IMR-90 (cell line): ENCODE data around the gene FNTB. TPM values are rescaled to one million over a fixed set of nuclear protein-coding genes. Genes with fewer than 3 reads are reported as not detected.

Source experiments
- ATAC-seq: fragments of 200-7000 bp; cut with Tn5 transposase; 2 replicates; pipeline ENCODE4 v1.9.1; 2020; ENCODE audit warnings: low read depth, mild to moderate bottlenecking, moderate library complexity
- BruUV-seq: library from RNA; stranded (reverse); fragments of 400-500 nt; replicated peaks from 2 replicates; lab custom pipeline; 2021; lab: Mats Ljungman, UMichigan
- CTCF ChIA-PET: fragments of 300-600 bp; formaldehyde crosslinking; extraction: SDS; loops from one replicate; lab custom pipeline; 2021; ENCODE audit warnings: antibody characterized with exemption; lab: Yijun Ruan, JAX
- POLR2A ChIA-PET: fragments of 300-600 bp; sonication (Branson Sonifier 250); formaldehyde crosslinking; loops from one replicate; lab custom pipeline; 2022; ENCODE audit warnings: antibody characterized with exemption; ENCODE audit not compliant: unreplicated experiment; lab: Charles Lee
- DNase-seq: peaks from one replicate; pipeline ENCODE4 v3.0.0; 2013
- H2AFZ ChIP-seq: replicated peaks from 2 replicates; pipeline ENCODE3; 2013; ENCODE audit warnings: low read length, mild to moderate bottlenecking; ENCODE audit not compliant: poor library complexity
- H2AK5ac ChIP-seq: 2 replicates; pipeline ENCODE4 v1.6.1; 2013; ENCODE audit warnings: low read depth, low read length, inconsistent platforms
- H2AK9ac ChIP-seq: replicated peaks from 2 replicates; pipeline ENCODE3; 2013; ENCODE audit warnings: mild to moderate bottlenecking, low read depth, low read length, moderate library complexity; ENCODE audit not compliant: poor library complexity
- H2BK120ac ChIP-seq: 2 replicates; pipeline ENCODE4 v1.6.1; 2013; ENCODE audit warnings: low read depth, low read length, inconsistent platforms
- H2BK15ac ChIP-seq: 3 replicates; pipeline ENCODE4 v1.6.1; 2013; ENCODE audit warnings: low read depth, low read length, inconsistent platforms
- H2BK20ac ChIP-seq: 2 replicates; pipeline ENCODE4 v1.6.1; 2013; ENCODE audit warnings: low read depth, mild to moderate bottlenecking, inconsistent platforms, low read length, moderate library complexity
- H2BK5ac ChIP-seq: 2 replicates; pipeline ENCODE4 v1.6.1; 2013; ENCODE audit warnings: mild to moderate bottlenecking, low read depth, low read length, inconsistent platforms; ENCODE audit not compliant: poor library complexity, severe bottlenecking
- H3K14ac ChIP-seq: replicated peaks from 2 replicates; pipeline ENCODE4 v1.6.1; 2013; ENCODE audit warnings: low read depth, low read length, inconsistent platforms
- H3K18ac ChIP-seq: 2 replicates; pipeline ENCODE4 v1.6.1; 2013; ENCODE audit warnings: low read depth, low read length, control low read depth
- H3K23ac ChIP-seq: 2 replicates; pipeline ENCODE4 v1.6.1; 2013; ENCODE audit warnings: low read depth, low read length, inconsistent platforms
- H3K27ac ChIP-seq: 2 replicates; pipeline ENCODE4 v1.5.1; 2013; ENCODE audit warnings: mild to moderate bottlenecking, control low read depth, low read length; ENCODE audit not compliant: insufficient read depth
- H3K27me3 ChIP-seq: 2 replicates; pipeline ENCODE4 v1.6.1; 2013; ENCODE audit warnings: low read length; ENCODE audit not compliant: control insufficient read depth, insufficient read depth
- H3K36me3 ChIP-seq: 2 replicates; pipeline ENCODE4 v1.6.1; 2013; ENCODE audit warnings: low read length, mixed read lengths; ENCODE audit not compliant: control insufficient read depth, insufficient read depth
- H3K4ac ChIP-seq: 2 replicates; pipeline ENCODE4 v1.6.1; 2013; ENCODE audit warnings: low read depth, low read length, inconsistent platforms
- H3K4me1 ChIP-seq: 2 replicates; pipeline ENCODE4 v1.6.1; 2013; ENCODE audit warnings: low read length, mixed read lengths; ENCODE audit not compliant: control insufficient read depth, insufficient read depth
- H3K4me2 ChIP-seq: 2 replicates; pipeline ENCODE4 v1.6.1; 2013; ENCODE audit warnings: low read depth, mild to moderate bottlenecking, control low read depth, low read length, moderate library complexity
- H3K4me3 ChIP-seq: 2 replicates; pipeline ENCODE4 v1.5.1; 2013; ENCODE audit warnings: low read depth, mild to moderate bottlenecking, control low read depth, low read length, moderate library complexity; ENCODE audit not compliant: insufficient read depth
- H3K56ac ChIP-seq: 2 replicates; pipeline ENCODE4 v1.6.1; 2013; ENCODE audit warnings: low read length, inconsistent platforms; ENCODE audit not compliant: insufficient read depth; ENCODE audit errors: extremely low read depth
- H3K79me1 ChIP-seq, 2 experiments: 2 replicates each; pipeline ENCODE4 v1.6.1; 2013; ENCODE audit warnings: low read length in 2 of 2, inconsistent platforms in 1 of 2, low read depth in 1 of 2
- H3K9ac ChIP-seq: 2 replicates; pipeline ENCODE4 v1.6.1; 2013; ENCODE audit warnings: low read depth, low read length, control low read depth
- H3K9me1 ChIP-seq: 2 replicates; pipeline ENCODE4 v1.6.1; 2013; ENCODE audit warnings: low read length, inconsistent platforms; ENCODE audit not compliant: insufficient read depth
- H3K9me3 ChIP-seq: 2 replicates; pipeline ENCODE4 v1.6.1; 2013; ENCODE audit warnings: low read length; ENCODE audit not compliant: control insufficient read depth, insufficient read depth
- H4K20me1 ChIP-seq: 2 replicates; pipeline ENCODE4 v1.6.1; 2013; ENCODE audit warnings: low read length, inconsistent platforms; ENCODE audit not compliant: insufficient read depth
- H4K5ac ChIP-seq: 2 replicates; pipeline ENCODE4 v1.6.1; 2013; ENCODE audit warnings: mild to moderate bottlenecking, low read depth, low read length, control low read depth
- H4K8ac ChIP-seq, 2 experiments: 2 replicates each; pipeline ENCODE4 v1.6.1; 2013; ENCODE audit warnings: low read depth in 2 of 2, low read length in 2 of 2, control low read depth in 1 of 2, inconsistent platforms in 1 of 2
- H4K91ac ChIP-seq: 2 replicates; pipeline ENCODE4 v1.6.1; 2013; ENCODE audit warnings: low read depth, low read length, inconsistent platforms; ENCODE audit not compliant: insufficient read depth
- CTCF ChIP-seq: conservative IDR thresholded peaks from 2 replicates; pipeline ENCODE4 v1.5.1; 2012; ENCODE audit warnings: mild to moderate bottlenecking, low read depth, low read length, improper control_type of control experiment
- MAFK ChIP-seq: IDR thresholded peaks from 2 replicates; pipeline ENCODE4 v1.6.1; 2012; ENCODE audit warnings: low read depth, low read length, improper control_type of control experiment
- MXI1 ChIP-seq: IDR thresholded peaks from 2 replicates; pipeline ENCODE4 v1.6.1; 2012; ENCODE audit warnings: low read depth, mild to moderate bottlenecking, low read length, moderate library complexity, borderline replicate concordance
- POLR2A ChIP-seq: IDR thresholded peaks from 2 replicates; pipeline ENCODE4 v1.6.1; 2012; ENCODE audit warnings: mild to moderate bottlenecking, low read depth, low read length
- RFX5 ChIP-seq: IDR thresholded peaks from 2 replicates; pipeline ENCODE4 v1.8.0; 2012; ENCODE audit warnings: low read depth, mild to moderate bottlenecking, low read length, moderate library complexity
- WGBS, 2 experiments: methylation state at CpG; one replicate each; pipeline versions ENCODE4 v1.1.5 to v1.1.7; 2013; ENCODE audit warnings: missing lambda C conversion rate in 2 of 2; ENCODE audit not compliant: insufficient read length in 1 of 2; ENCODE audit errors: extremely low coverage in 2 of 2; 5-methylcytosine and 5-hydroxymethylcytosine counted together
- dilution Hi-C: fragments of 300-500 bp; cut with HindIII; formaldehyde crosslinking; loops from one replicate; pipeline ENCODE4 v1.14.3; 2018; ENCODE audit warnings: low sequenced_read_pairs; ENCODE audit not compliant: unreplicated experiment
- in situ Hi-C: fragments of 300-500 bp; cut with MboI; formaldehyde crosslinking; loops from 3 replicates; pipeline ENCODE4 v1.14.3; 2019; ENCODE audit warnings: low sequenced_read_pairs, inconsistent platforms, mixed read lengths
- intact Hi-C: fragments of 100-400 bp; cut with micrococcal nuclease; formaldehyde crosslinking; loops from 2 replicates; pipeline ENCODE4 v1.10.0; 2022
- polyA plus RNA-seq, 3 experiments: library from polyadenylated mRNA; depleted of rRNA; stranded (reverse); fragments of >200 nt; gene quantifications; 2 replicates each; pipeline ENCODE4 v1.2.3, GENCODE V29; 2012; ENCODE audit warnings: low replicate concordance in 1 of 3
- total RNA-seq: library from RNA; depleted of rRNA; stranded (reverse); fragments of >200 nt; gene quantifications from 2 replicates; pipeline ENCODE4 v1.2.3, GENCODE V29; 2012

The FNTB gene
- total and polyA plus RNA-seq, 2 of the 4 experiments (the other 2 are of a cell fraction) = 9.9 to 18.5 TPM

DNA sequence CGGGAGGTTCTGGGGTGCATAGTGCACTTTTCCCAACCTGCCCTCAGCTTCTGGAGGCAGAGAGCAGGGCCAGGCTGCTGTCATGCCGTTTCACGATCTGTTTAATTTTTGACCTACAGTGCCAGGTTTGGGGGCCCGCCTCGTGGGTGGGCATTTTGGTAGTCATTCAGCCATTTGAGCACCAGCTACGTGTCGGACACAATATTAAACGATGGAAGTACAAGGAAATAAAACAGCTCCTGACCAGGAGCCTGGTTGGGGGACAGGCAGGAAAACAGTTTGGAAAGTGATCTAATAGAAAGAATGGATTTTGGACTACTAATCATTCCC, 708 bp downstream of the FNTB start:
- intact Hi-C loops = loop anchor here (5.0 kb wide), 2 partner anchors 175 to 425 kb away; partner anchors contain the start of gene FUT8
- H3K18ac ChIP-seq = peak overlapping the region; percentile 34; the same call in 1 of the 2 replicates
- H4K20me1 ChIP-seq = no peaks in the 10 kb centered on the region
- H3K9me1 ChIP-seq = no peaks in the 10 kb centered on the region
- peak overlapping the region; percentile 74 for H3K23ac ChIP-seq
- H2AK9ac ChIP-seq = peak overlapping the region; percentile 81
- WGBS, 2 experiments = 0% methylated on average over 5 of the region's 8 CpGs; no CpG with 5 or more reads in 1 of the 2 experiments
- H3K27me3 ChIP-seq = peaks cover 2% of the 10 kb centered on the region; the same call in 1 of the 2 replicates
- H2BK120ac ChIP-seq = peak overlapping the region; percentile 29; the same call in 1 of the 2 replicates
- ATAC-seq (no peak), DNase-seq (no peak)
- peak overlapping the region; percentile 58 for H3K4me3 ChIP-seq
- peak overlapping the region; percentile 77 for H3K27ac ChIP-seq
- H3K36me3 ChIP-seq = no peaks in the 10 kb centered on the region
- POLR2A ChIA-PET = no interaction called here
- H4K5ac ChIP-seq = peak overlapping the region; percentile 88
- peak overlapping the region; percentile 76 for H2BK5ac ChIP-seq
- no peak for TF ChIP-seq POLR2A
- TF ChIP-seq MAFK = no peak
- TF ChIP-seq RFX5 = no peak
- TF ChIP-seq CTCF = no peak
- TF ChIP-seq MXI1 = no peak
- H3K4ac ChIP-seq = peak overlapping the region; percentile 88
- peak overlapping the region; percentile 91 for H3K4me2 ChIP-seq
- CTCF ChIA-PET = interaction anchor here (0.6 to 3.4 kb wide), 6 partner anchors 12 to 837 kb away, joined by 3 to 34 read pairs (median 4); no protein-coding TSS in a partner anchor
- peak overlapping the region; percentile 96 to 97 for H4K8ac ChIP-seq
- H3K4me1 ChIP-seq = 0 out of 2 replicates have a peak, but pooled peaks cover 1% of the 10 kb centered on the region
- H2BK15ac ChIP-seq = no peak overlapping the region; the same call in 2 of the 3 replicates
- peak overlapping the region; percentile 66 for H4K91ac ChIP-seq
- H3K56ac ChIP-seq = peak overlapping the region; percentile 58
- H3K9ac ChIP-seq = peak overlapping the region; percentile 81
- in situ Hi-C loops = no loop called here
- BruUV-seq = no TSS peak
- H3K79me1 ChIP-seq = peaks cover 22 to 29% of the 10 kb centered on the region in 2 experiments
- peak overlapping the region; percentile 90 for H2AFZ ChIP-seq
- no peaks in the 10 kb centered on the region for H3K9me3 ChIP-seq
- dilution Hi-C loops = no loop called here
- peak overlapping the region; percentile 76 for H3K14ac ChIP-seq
- peak overlapping the region; percentile 51 for H2AK5ac ChIP-seq
- no peak overlapping the region for H2BK20ac ChIP-seq
